GM12878 (cell line): ENCODE results near the gene CENPC. TPM values are rescaled to one million over a fixed set of nuclear protein-coding genes. Genes with fewer than 3 reads are reported as not detected.

Experiments used
- BACH1 ChIP-seq: fragments of 450-650 bp; IDR thresholded peaks from 2 replicates; pipeline ENCODE4 v1.6.1; 2017; ENCODE audit warnings: mild to moderate bottlenecking, borderline replicate concordance
- CHD2 ChIP-seq: IDR thresholded peaks from 2 replicates; pipeline ENCODE4 v1.6.1; 2011; ENCODE audit warnings: low read depth, low read length, improper control_type of control experiment, borderline replicate concordance
- E2F4 ChIP-seq: IDR thresholded peaks from 2 replicates; pipeline ENCODE4 v1.6.1; 2012; ENCODE audit warnings: low read depth, low read length, improper control_type of control experiment
- EP300 ChIP-seq, 2 experiments: fragments of 150-350 bp in 1 of 2; IDR thresholded peaks; 2 replicates each; pipeline ENCODE4 v1.6.1; 2011 to 2012; ENCODE audit warnings: low read depth in 2 of 2, low read length in 2 of 2, borderline replicate concordance in 1 of 2, improper control_type of control experiment in 1 of 2, inconsistent platforms in 1 of 2; ENCODE audit not compliant: control insufficient read depth in 1 of 2
- ESRRA ChIP-seq: IDR thresholded peaks from 2 replicates; pipeline ENCODE4 v1.6.1; 2012; ENCODE audit warnings: mild to moderate bottlenecking, low read length, improper control_type of control experiment
- EZH2 ChIP-seq: IDR thresholded peaks from 2 replicates; pipeline ENCODE4 v1.6.1; 2012; ENCODE audit warnings: low read depth, mild to moderate bottlenecking, control low read depth, inconsistent platforms, low read length, borderline replicate concordance; ENCODE audit not compliant: control insufficient read depth
- IRF3 ChIP-seq: fragments of 450-650 bp; IDR thresholded peaks from 2 replicates; pipeline ENCODE4 v1.6.1; 2014; ENCODE audit warnings: mild to moderate bottlenecking
- KAT2A ChIP-seq: conservative IDR thresholded peaks from 2 replicates; pipeline ENCODE4 v1.6.1; 2011; ENCODE audit warnings: low read depth, low read length; ENCODE audit not compliant: control insufficient read depth
- KDM1A ChIP-seq: fragments of 200-600 bp; sonication (generic); IDR thresholded peaks from 2 replicates; pipeline ENCODE4 v1.6.1; 2016; ENCODE audit warnings: borderline replicate concordance
- RBBP5 ChIP-seq: fragments of 200-600 bp; sonication (generic); conservative IDR thresholded peaks from 2 replicates; pipeline ENCODE4 v1.6.1; 2016
- SKIL ChIP-seq: fragments of 450-650 bp; IDR thresholded peaks from 2 replicates; pipeline ENCODE4 v1.6.1; 2017; ENCODE audit warnings: mild to moderate bottlenecking, low read depth, inconsistent platforms; ENCODE audit not compliant: poor library complexity, severe bottlenecking
- SP1 ChIP-seq: IDR thresholded peaks from one replicate; pipeline ENCODE4 v1.6.1; 2011; ENCODE audit warnings: low read depth, low read length
- SUZ12 ChIP-seq: fragments of 200-600 bp; sonication (generic); IDR thresholded peaks from one replicate; pipeline ENCODE4 v1.6.1; 2018; ENCODE audit warnings: antibody characterized with exemption, mild to moderate bottlenecking; ENCODE audit not compliant: unreplicated experiment
- TARDBP ChIP-seq: IDR thresholded peaks from 2 replicates; pipeline ENCODE4 v1.6.1; 2016; ENCODE audit warnings: borderline replicate concordance
- TBL1XR1 ChIP-seq: IDR thresholded peaks from 2 replicates; pipeline ENCODE4 v1.6.1; 2012; ENCODE audit warnings: low read depth, low read length, improper control_type of control experiment
- ZNF217 ChIP-seq: fragments of 450-650 bp; IDR thresholded peaks from 2 replicates; pipeline ENCODE4 v1.6.1; 2017; ENCODE audit warnings: antibody characterized with exemption, mild to moderate bottlenecking
- ZNF24 ChIP-seq: fragments of 450-650 bp; IDR thresholded peaks from 2 replicates; pipeline ENCODE4 v1.6.1; 2017; ENCODE audit warnings: antibody characterized with exemption, mild to moderate bottlenecking
- ZNF622 ChIP-seq: fragments of 450-650 bp; IDR thresholded peaks from 2 replicates; pipeline ENCODE4 v1.6.1; 2017; ENCODE audit warnings: mild to moderate bottlenecking, inconsistent platforms
- polyA plus RNA-seq, 11 experiments: library from polyadenylated mRNA; depleted of rRNA in 4 of 11; unstranded in 6 of 11; stranded (reverse) in 5 of 11; fragments of >200 nt; fragmentation: Nextera tagmentation in 4 of 11; fragmentation: Illumina TruSeq in 1 of 11; extraction: Ambion mirVana in 4 of 11; extraction: Trizol in 1 of 11; gene quantifications; 1 replicate in 1 of 11; 2 replicates in 10 of 11; pipeline versions ENCODE4 v1.2.1 to v1.2.3, GENCODE V29; 2011 to 2016; ENCODE audit warnings: inconsistent platforms in 2 of 11, missing spikeins in 2 of 11, low read depth in 1 of 11
- total RNA-seq, 4 experiments: library from RNA; depleted of rRNA in 3 of 4; stranded (reverse); fragments of >200 nt in 3 of 4; fragmentation: Illumina TruSeq in 1 of 4; extraction: Trizol in 1 of 4; gene quantifications; 2 replicates each; pipeline versions ENCODE4 v1.2.1 to v1.2.3, GENCODE V29; 2013 to 2021
- TF ChIP-seq, protein P1 (sequence below): fragments of 450-650 bp; IDR thresholded peaks from 2 replicates; pipeline ENCODE4 v1.6.1; 2017; ENCODE audit warnings: borderline replicate concordance
- TF ChIP-seq, protein P2 (sequence below): fragments of 450-650 bp; formaldehyde crosslinking; IDR thresholded peaks from 2 replicates; pipeline ENCODE4 v1.5.0; 2022; ENCODE audit warnings: mild to moderate bottlenecking, missing genetic modification characterization

Gene CENPC
- total and polyA plus RNA-seq, 10 of the 15 experiments (the other 5 are each of a cell fraction or from before 2014, with no cell fraction given) = 13.1 to 34.9 (median 20.3) TPM

- TF ChIP-seq E2F4 (no peak), CHD2 (0 out of 2 replicates have a peak, but pooled peaks have one; percentile 13), SUZ12 (no peak), BACH1 (0 out of 2 replicates have a peak, but pooled peaks have one; percentile 24), RBBP5 (no peak), EP300 (IDR thresholded peaks at IDR 0.05; ENCODE audit: borderline replicate concordance in 1 of 2, control insufficient read depth in 1 of 2, low read depth in 2 of 2, low read length in 2 of 2) (peak in 1 of 2 experiments; percentile 77; a peak in 2 of 4 replicates), SP1 (no peak), IRF3 (no peak), ESRRA (no peak), TBL1XR1 (0 out of 2 replicates have a peak, but pooled peaks have one; percentile 27), TARDBP (no peak), ZNF622 (no peak), ZNF24 (peak; percentile 16; the same call in 1 of the 2 replicates), EZH2 (no peak), KDM1A (no peak), KAT2A (no peak), ZNF217 (peak; percentile 84; the same call in 1 of the 2 replicates), SKIL (peak; percentile 74)
- TF ChIP-seq, protein P1, sequence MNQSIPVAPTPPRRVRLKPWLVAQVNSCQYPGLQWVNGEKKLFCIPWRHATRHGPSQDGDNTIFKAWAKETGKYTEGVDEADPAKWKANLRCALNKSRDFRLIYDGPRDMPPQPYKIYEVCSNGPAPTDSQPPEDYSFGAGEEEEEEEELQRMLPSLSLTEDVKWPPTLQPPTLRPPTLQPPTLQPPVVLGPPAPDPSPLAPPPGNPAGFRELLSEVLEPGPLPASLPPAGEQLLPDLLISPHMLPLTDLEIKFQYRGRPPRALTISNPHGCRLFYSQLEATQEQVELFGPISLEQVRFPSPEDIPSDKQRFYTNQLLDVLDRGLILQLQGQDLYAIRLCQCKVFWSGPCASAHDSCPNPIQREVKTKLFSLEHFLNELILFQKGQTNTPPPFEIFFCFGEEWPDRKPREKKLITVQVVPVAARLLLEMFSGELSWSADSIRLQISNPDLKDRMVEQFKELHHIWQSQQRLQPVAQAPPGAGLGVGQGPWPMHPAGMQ = no peak
- TF ChIP-seq, protein P2, sequence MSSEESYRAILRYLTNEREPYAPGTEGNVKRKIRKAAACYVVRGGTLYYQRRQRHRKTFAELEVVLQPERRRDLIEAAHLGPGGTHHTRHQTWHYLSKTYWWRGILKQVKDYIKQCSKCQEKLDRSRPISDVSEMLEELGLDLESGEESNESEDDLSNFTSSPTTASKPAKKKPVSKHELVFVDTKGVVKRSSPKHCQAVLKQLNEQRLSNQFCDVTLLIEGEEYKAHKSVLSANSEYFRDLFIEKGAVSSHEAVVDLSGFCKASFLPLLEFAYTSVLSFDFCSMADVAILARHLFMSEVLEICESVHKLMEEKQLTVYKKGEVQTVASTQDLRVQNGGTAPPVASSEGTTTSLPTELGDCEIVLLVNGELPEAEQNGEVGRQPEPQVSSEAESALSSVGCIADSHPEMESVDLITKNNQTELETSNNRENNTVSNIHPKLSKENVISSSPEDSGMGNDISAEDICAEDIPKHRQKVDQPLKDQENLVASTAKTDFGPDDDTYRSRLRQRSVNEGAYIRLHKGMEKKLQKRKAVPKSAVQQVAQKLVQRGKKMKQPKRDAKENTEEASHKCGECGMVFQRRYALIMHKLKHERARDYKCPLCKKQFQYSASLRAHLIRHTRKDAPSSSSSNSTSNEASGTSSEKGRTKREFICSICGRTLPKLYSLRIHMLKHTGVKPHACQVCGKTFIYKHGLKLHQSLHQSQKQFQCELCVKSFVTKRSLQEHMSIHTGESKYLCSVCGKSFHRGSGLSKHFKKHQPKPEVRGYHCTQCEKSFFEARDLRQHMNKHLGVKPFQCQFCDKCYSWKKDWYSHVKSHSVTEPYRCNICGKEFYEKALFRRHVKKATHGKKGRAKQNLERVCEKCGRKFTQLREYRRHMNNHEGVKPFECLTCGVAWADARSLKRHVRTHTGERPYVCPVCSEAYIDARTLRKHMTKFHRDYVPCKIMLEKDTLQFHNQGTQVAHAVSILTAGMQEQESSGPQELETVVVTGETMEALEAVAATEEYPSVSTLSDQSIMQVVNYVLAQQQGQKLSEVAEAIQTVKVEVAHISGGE (CRISPR knock-in tag) = no peak
These were observed 30.1 kb upstream of the CENPC start (continued) for GRCh38 chr4:67575232-67576058.
